Left lung (tissue), 10 donors: ENCODE data around the gene NEB. TPM values are rescaled to one million over a fixed set of nuclear protein-coding genes. Genes with fewer than 3 reads are reported as not detected.
A peak's percentile ranks its signal among the peaks of the same experiment; 100 is the strongest.

Experiments used
- ATAC-seq: fragments of 200-7000 bp; cut with Tn5 transposase; one replicate; pipeline ENCODE4 v1.9.1; 2020; ENCODE audit warnings: moderate library complexity
- DNase-seq, 4 donors: peaks; one replicate each; pipeline ENCODE4 v3.0.0-alpha.2; 2013 to 2020
- H3K27ac ChIP-seq, 2 donors: fragments of 200-600 bp; sonication (generic) in 1 of 2; one replicate each; pipeline versions ENCODE4 v1.5.0 to v1.8.0; 2020 to 2021
- H3K27me3 ChIP-seq, 2 donors: fragments of 200-600 bp; sonication (generic) in 1 of 2; one replicate each; pipeline versions ENCODE4 v1.5.0 to v1.8.0; 2020 to 2021
- H3K36me3 ChIP-seq, 2 donors: fragments of 200-600 bp; sonication (generic) in 1 of 2; one replicate each; pipeline versions ENCODE4 v1.5.0 to v1.8.0; 2020 to 2021
- H3K4me1 ChIP-seq, 2 donors: fragments of 200-600 bp; one replicate each; pipeline ENCODE4 v1.8.0; 2021
- H3K4me3 ChIP-seq, 2 donors: fragments of 200-600 bp; sonication (generic) in 1 of 2; one replicate each; pipeline versions ENCODE4 v1.5.0 to v1.8.0; 2020 to 2021; ENCODE audit warnings: mild to moderate bottlenecking in 1 of 2
- H3K9me3 ChIP-seq, 2 donors: fragments of 200-600 bp; sonication (generic) in 1 of 2; one replicate each; pipeline versions ENCODE4 v1.5.0 to v1.8.0; 2020 to 2021
- CTCF ChIP-seq, 2 donors: fragments of 200-600 bp; sonication (generic) in 1 of 2; IDR thresholded peaks; one replicate each; pipeline versions ENCODE4 v1.5.0 to v1.8.0; 2021; ENCODE audit warnings: antibody characterized with exemption in 2 of 2
- intact Hi-C, 2 donors: fragments of 100-400 bp; cut with DNase I; formaldehyde crosslinking; loops; one replicate each; pipeline versions ENCODE4 v1.11.2 to v1.14.2; 2022
- polyA plus RNA-seq, 6 donors: library from polyadenylated mRNA; unstranded; fragments of 120-200 nt; gene quantifications; one replicate each; pipeline ENCODE4 v1.2.1, GENCODE V29; 2013; ENCODE audit not compliant: insufficient read length in 6 of 6
- total RNA-seq, 2 donors: library from RNA; stranded (reverse); fragmentation: NEBNext Ultra II Directional; extraction: Animal tissue kit (Norgen Biotek cat#: 25700); gene quantifications; one replicate each; pipeline ENCODE4 v1.2.1, GENCODE V29; 2021
- donor health status: DM: no; HTN: yes; CAD: no.
- donor health status: DM: no; HTN: no; CAD: no.

The NEB gene
- total and polyA plus RNA-seq, 8 donors, result 1.3 to 9.7 (median 6.6) TPM

- peaks cover 4 to 96% of the 10 kb centered on the region in 2 donors for H3K36me3 ChIP-seq
- H3K27me3 ChIP-seq, result no peaks in the 10 kb centered on the region
- H3K4me1 ChIP-seq, result no peaks in the 10 kb centered on the region
- ATAC-seq (no peak), DNase-seq (no peak)
- intact Hi-C loops, result no loop called here
- no peak overlapping the region for H3K4me3 ChIP-seq
- no peak for TF ChIP-seq CTCF (IDR thresholded peaks at IDR 0.05)
- no peak overlapping the region for H3K27ac ChIP-seq
- no peaks in the 10 kb centered on the region for H3K9me3 ChIP-seq
Observed at GRCh38 chr2:151470556-151470955, 263.7 kb downstream of the NEB start.

DNA sequence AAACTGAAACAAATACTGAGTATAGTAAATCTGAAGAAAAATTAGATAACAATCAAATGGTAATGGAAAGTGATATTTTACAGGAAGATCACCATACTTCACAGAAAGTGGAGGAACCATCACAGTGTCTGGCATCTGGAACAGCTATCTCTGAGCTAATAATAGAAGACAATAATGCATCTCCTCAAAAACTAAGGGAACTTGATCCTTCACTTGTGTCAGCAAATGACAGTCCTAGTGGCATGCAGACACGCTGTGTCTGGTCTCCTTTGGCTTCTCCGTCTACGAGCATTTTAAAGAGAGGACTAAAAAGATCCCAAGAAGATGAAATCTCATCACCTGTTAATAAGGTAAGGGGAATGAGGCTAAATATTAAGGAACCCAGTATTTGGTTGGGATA, 268.5 kb downstream of the NEB start:
- no peak for ATAC-seq
- intact Hi-C loops, result no loop called here

DNA sequence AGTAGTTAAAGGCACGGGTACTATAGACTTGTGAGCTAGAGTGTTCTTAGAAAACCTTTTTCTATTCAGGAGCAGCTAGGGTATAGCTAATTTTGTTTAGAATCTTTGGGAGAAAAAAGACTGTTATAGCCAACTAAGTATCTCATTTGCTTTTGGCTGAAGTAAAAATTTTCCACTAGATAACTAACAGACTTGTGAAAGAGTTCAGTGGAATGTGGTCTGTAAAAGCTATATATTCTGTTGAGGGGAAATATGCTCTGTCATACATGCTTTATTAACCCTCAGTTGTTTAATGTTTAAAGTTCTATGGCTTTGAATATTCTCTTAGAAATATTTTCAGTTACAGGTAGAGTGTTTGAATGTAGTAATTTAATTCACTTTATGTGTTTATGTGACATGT, 274.9 kb downstream of the NEB start:
- H3K9me3 ChIP-seq, result no peaks in the 10 kb centered on the region
- TF ChIP-seq CTCF (IDR thresholded peaks at IDR 0.05), result no peak
- H3K36me3 ChIP-seq, result peaks cover 5 to 98% of the 10 kb centered on the region in 2 donors
- DNase-seq (peak in 2 of 4 donors; percentile 40), ATAC-seq (no peak)
- no peak overlapping the region for H3K27ac ChIP-seq
- intact Hi-C loops, result no loop called here
- no peaks in the 10 kb centered on the region for H3K27me3 ChIP-seq
- no peaks in the 10 kb centered on the region for H3K4me1 ChIP-seq
- no peak overlapping the region for H3K4me3 ChIP-seq

More for the DNA sequence above, 268.5 kb downstream of the NEB start:
- Histone ChIP-seq H3K9me3 (no peaks in the 10 kb centered on the region), H3K27ac (no peak overlapping the region), H3K4me1 (no peaks in the 10 kb centered on the region), H3K27me3 (no peaks in the 10 kb centered on the region), H3K4me3 (no peak overlapping the region), H3K36me3 (peaks cover 5 to 97% of the 10 kb centered on the region in 2 donors)
- no peak for DNase-seq
- no peak for TF ChIP-seq CTCF (IDR thresholded peaks at IDR 0.05)

GRCh38 chr2:151439127-151439526, 295.1 kb downstream of the NEB start:
- Histone ChIP-seq H3K36me3 (peaks cover 2 to 99% of the 10 kb centered on the region in 2 donors), H3K9me3 (no peaks in the 10 kb centered on the region), H3K4me3 (no peak overlapping the region), H3K27ac (no peak overlapping the region), H3K27me3 (no peaks in the 10 kb centered on the region), H3K4me1 (no peaks in the 10 kb centered on the region)
- no peak for TF ChIP-seq CTCF (IDR thresholded peaks at IDR 0.05)
- DNase-seq (no peak), ATAC-seq (no peak)
- intact Hi-C loops, result no loop called here

GRCh38 chr2:151438506-151438905, 295.8 kb downstream of the NEB start:
- no peak for TF ChIP-seq CTCF (IDR thresholded peaks at IDR 0.05)
- Histone ChIP-seq H3K4me1 (no peaks in the 10 kb centered on the region), H3K27ac (no peak overlapping the region), H3K4me3 (no peak overlapping the region), H3K36me3 (peaks cover 2 to 99% of the 10 kb centered on the region in 2 donors), H3K27me3 (no peaks in the 10 kb centered on the region), H3K9me3 (no peaks in the 10 kb centered on the region)
- intact Hi-C loops, result no loop called here
- DNase-seq (no peak), ATAC-seq (no peak)
